Fibroblast of lung (primary cell): ENCODE data around the gene GALNT1. TPM values are rescaled to one million over a fixed set of nuclear protein-coding genes. Genes with fewer than 3 reads are reported as not detected.

ENCODE experiments used
- DNase-seq, 2 donors: peaks; one replicate each; pipeline versions ENCODE4 v3.0.0 to v3.0.0-alpha.2; 2010; ENCODE audit warnings: low read depth in 2 of 2
- H2AFZ ChIP-seq: 2 replicates; pipeline ENCODE4 v1.5.1; 2012; ENCODE audit warnings: low read length, control low read depth, inconsistent platforms
- H3K27ac ChIP-seq: 2 replicates; pipeline ENCODE4 v1.5.1; 2011; ENCODE audit warnings: low read length, control low read depth; ENCODE audit not compliant: insufficient read depth
- H3K27me3 ChIP-seq: 2 replicates; pipeline ENCODE4 v1.5.1; 2011; ENCODE audit warnings: mild to moderate bottlenecking, low read length; ENCODE audit not compliant: control insufficient read depth, insufficient read depth
- H3K36me3 ChIP-seq: 2 replicates; pipeline ENCODE4 v1.5.1; 2011; ENCODE audit warnings: low read length; ENCODE audit not compliant: control insufficient read depth, insufficient read depth
- H3K4me1 ChIP-seq: 2 replicates; pipeline ENCODE4 v1.5.1; 2011; ENCODE audit warnings: low read length; ENCODE audit not compliant: control insufficient read depth, insufficient read depth; ENCODE audit errors: extremely low read depth
- H3K4me2 ChIP-seq: 2 replicates; pipeline ENCODE4 v1.5.1; 2011; ENCODE audit warnings: low read length, control low read depth; ENCODE audit not compliant: insufficient read depth; ENCODE audit errors: extremely low read depth
- H3K4me3 ChIP-seq, 4 experiments: fragments of 200-600 bp in 1 of 4; sonication (generic) in 1 of 4; replicated peaks in 1 of 4; 2 replicates each; pipeline ENCODE4 v1.5.1; 2011 to 2016; ENCODE audit warnings: low read length in 4 of 4, low read depth in 3 of 4, mild to moderate bottlenecking in 3 of 4, control low read depth in 2 of 4, inconsistent platforms in 1 of 4, mixed read lengths in 1 of 4; ENCODE audit not compliant: insufficient read depth in 1 of 4; ENCODE audit errors: control extremely low read depth in 1 of 4
- H3K79me2 ChIP-seq: 2 replicates; pipeline ENCODE4 v1.5.1; 2012; ENCODE audit warnings: mild to moderate bottlenecking, low read length, inconsistent platforms; ENCODE audit not compliant: control insufficient read depth, insufficient read depth
- H3K9ac ChIP-seq: 2 replicates; pipeline ENCODE4 v1.5.1; 2011; ENCODE audit warnings: mild to moderate bottlenecking, low read length, control low read depth; ENCODE audit not compliant: insufficient read depth
- H3K9me3 ChIP-seq: 2 replicates; pipeline ENCODE4 v1.5.1; 2012; ENCODE audit warnings: low read depth, low read length; ENCODE audit not compliant: control insufficient read depth, insufficient read depth
- H4K20me1 ChIP-seq: 2 replicates; pipeline ENCODE4 v1.5.1; 2011; ENCODE audit warnings: low read length; ENCODE audit not compliant: control insufficient read depth, insufficient read depth; ENCODE audit errors: extremely low read depth
- EZH2 ChIP-seq: IDR thresholded peaks from 2 replicates; pipeline ENCODE4 v1.5.1; 2012; ENCODE audit warnings: low read length, control low read depth, mild to moderate bottlenecking; ENCODE audit errors: missing control alignments
- polyA plus RNA-seq, 2 donors: library from polyadenylated mRNA; depleted of rRNA in 1 of 2; stranded (reverse) in 1 of 2; unstranded in 1 of 2; fragments of >200 nt; gene quantifications; 2 replicates each; pipeline ENCODE4 v1.2.1, GENCODE V29; 2011 to 2012; ENCODE audit warnings: missing spikeins in 1 of 2
- total RNA-seq: library from RNA; depleted of rRNA; stranded (reverse); fragments of >200 nt; gene quantifications from 2 replicates; pipeline ENCODE4 v1.2.1, GENCODE V29; 2014
- TF ChIP-seq, protein P1 (sequence below), 2 donors: IDR thresholded peaks in 1 of 2; conservative IDR thresholded peaks in 1 of 2; 1 replicate in 1 of 2; 2 replicates in 1 of 2; pipeline ENCODE4 v1.5.1; 2011 to 2012; ENCODE audit warnings: low read length in 2 of 2, control low read depth in 1 of 2, inconsistent platforms in 1 of 2, low read depth in 1 of 2, mild to moderate bottlenecking in 1 of 2

The GALNT1 gene
- total and polyA plus RNA-seq, 2 donors (not counting 1 experiment from before 2014, with no cell fraction given), result 31.7 to 53.3 TPM

DNA sequence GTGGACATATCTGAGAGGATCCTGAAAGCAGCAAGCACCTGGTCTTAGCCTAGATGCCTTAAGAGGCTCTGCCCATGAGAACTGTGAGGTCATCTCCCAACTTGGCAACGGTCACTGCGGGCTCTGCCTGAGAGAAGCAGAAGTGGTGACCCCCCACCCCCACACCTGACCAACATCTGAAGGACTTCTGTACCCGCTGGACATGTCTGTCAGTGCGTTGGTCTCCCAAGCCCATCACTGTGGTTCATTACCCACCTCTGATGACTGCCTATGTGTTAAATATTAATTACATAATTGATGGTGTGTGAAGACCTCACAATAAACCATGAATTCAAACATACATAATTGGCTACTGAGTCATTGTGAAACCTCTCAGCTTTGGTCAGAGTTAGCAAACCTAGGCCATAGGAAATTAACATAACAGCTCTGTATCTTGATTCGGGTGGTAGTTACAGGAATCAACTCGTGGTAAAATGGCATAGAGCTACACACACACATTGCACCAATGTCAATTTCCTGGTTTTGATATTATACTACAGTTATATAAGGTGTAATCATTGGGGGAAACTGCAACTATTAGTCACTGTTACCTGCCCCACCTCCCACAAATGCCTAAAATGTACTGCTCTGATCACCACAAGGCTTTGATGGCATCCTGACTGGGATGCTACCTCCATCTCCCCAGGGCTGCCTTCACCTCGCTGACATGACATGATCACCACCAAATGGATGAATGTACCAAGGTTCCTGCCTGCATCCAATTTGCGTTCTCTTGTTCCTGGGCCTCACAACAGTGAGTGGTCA, 4.3 kb upstream of the GALNT1 start:
- Histone ChIP-seq H3K4me3 (no peak overlapping the region), H2AFZ (no peak overlapping the region), H3K27ac (no peak overlapping the region), H3K9ac (no peak overlapping the region), H3K9me3 (no peaks in the 10 kb centered on the region), H4K20me1 (no peaks in the 10 kb centered on the region), H3K36me3 (no peaks in the 10 kb centered on the region), H3K27me3 (no peaks in the 10 kb centered on the region), H3K4me1 (no peaks in the 10 kb centered on the region), H3K79me2 (no peaks in the 10 kb centered on the region), H3K4me2 (no peak overlapping the region)
- TF ChIP-seq, protein P1, sequence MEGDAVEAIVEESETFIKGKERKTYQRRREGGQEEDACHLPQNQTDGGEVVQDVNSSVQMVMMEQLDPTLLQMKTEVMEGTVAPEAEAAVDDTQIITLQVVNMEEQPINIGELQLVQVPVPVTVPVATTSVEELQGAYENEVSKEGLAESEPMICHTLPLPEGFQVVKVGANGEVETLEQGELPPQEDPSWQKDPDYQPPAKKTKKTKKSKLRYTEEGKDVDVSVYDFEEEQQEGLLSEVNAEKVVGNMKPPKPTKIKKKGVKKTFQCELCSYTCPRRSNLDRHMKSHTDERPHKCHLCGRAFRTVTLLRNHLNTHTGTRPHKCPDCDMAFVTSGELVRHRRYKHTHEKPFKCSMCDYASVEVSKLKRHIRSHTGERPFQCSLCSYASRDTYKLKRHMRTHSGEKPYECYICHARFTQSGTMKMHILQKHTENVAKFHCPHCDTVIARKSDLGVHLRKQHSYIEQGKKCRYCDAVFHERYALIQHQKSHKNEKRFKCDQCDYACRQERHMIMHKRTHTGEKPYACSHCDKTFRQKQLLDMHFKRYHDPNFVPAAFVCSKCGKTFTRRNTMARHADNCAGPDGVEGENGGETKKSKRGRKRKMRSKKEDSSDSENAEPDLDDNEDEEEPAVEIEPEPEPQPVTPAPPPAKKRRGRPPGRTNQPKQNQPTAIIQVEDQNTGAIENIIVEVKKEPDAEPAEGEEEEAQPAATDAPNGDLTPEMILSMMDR (conservative IDR thresholded peaks at IDR 0.05 in 1 of 2, IDR thresholded peaks at IDR 0.05 in 1 of 2; ENCODE audit: low read depth in 1 of 2, low read length in 2 of 2), result no peak
- TF ChIP-seq EZH2, result no peak
- peak in 1 of 2 donors; percentile 42 for DNase-seq

DNA sequence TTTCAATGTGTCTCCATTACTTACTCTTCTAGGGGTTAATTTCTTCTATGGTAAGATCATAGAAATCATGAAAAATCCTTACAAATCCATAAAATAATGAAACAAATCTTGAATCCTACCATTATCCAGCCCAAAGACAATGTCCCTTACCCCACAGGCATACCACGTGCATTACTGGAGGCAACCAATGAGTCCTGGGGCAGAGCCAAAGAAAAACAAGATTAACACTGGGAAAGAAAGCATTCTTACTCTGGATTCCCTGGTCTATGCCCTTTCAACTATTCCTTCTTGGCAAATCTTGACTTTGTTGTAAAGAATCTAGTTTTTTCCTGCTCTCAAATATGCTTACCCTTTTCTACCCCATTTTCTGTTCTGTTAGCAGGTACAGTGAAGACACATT, 3.1 kb upstream of the GALNT1 start:
- peak in 1 of 2 donors; percentile 27 for DNase-seq

DNA sequence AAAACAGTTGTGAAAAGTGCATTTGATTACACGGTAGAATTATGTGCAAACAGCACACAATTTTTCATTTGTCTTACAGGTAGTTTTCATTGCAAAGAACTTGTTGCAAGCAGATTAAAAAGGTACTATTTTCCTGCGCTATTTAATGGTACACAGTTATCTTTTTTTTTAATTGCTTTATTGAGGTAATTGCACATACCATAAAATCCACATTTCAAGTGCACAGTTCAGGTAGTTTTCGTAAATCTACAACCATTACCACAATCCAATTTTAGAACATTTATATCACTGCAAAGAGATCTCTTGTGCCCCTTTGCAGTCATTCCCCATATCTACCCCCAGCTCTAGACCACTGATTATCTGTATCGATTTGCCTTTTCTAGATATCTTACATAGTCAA, 2.6 kb upstream of the GALNT1 start:
- Histone ChIP-seq H3K27ac (no peak overlapping the region), H3K9me3 (no peaks in the 10 kb centered on the region), H2AFZ (no peak overlapping the region), H3K4me1 (no peaks in the 10 kb centered on the region), H3K79me2 (peaks cover 5% of the 10 kb centered on the region), H3K36me3 (no peaks in the 10 kb centered on the region), H4K20me1 (no peaks in the 10 kb centered on the region), H3K4me3 (no peak overlapping the region), H3K9ac (no peak overlapping the region), H3K27me3 (no peaks in the 10 kb centered on the region), H3K4me2 (no peak overlapping the region)
- TF ChIP-seq, protein P1 (conservative IDR thresholded peaks at IDR 0.05 in 1 of 2, IDR thresholded peaks at IDR 0.05 in 1 of 2; ENCODE audit: low read depth in 1 of 2, low read length in 2 of 2), result no peak
- no peak for TF ChIP-seq EZH2
- no peak for DNase-seq

More for the DNA sequence above, 3.1 kb upstream of the GALNT1 start:
- Histone ChIP-seq H3K4me3 (no peak overlapping the region), H3K4me1 (no peaks in the 10 kb centered on the region), H3K27ac (no peak overlapping the region), H3K9me3 (no peaks in the 10 kb centered on the region), H3K27me3 (no peaks in the 10 kb centered on the region), H3K79me2 (peaks cover 3% of the 10 kb centered on the region), H3K9ac (no peak overlapping the region), H2AFZ (no peak overlapping the region), H3K36me3 (no peaks in the 10 kb centered on the region), H4K20me1 (no peaks in the 10 kb centered on the region), H3K4me2 (no peak overlapping the region)
- TF ChIP-seq, protein P1 (conservative IDR thresholded peaks at IDR 0.05 in 1 of 2, IDR thresholded peaks at IDR 0.05 in 1 of 2; ENCODE audit: low read depth in 1 of 2, low read length in 2 of 2), result no peak
- TF ChIP-seq EZH2, result no peak
